ENCODE results near the gene RHBDF2.
A peak's percentile ranks its signal among the peaks of the same experiment; 100 is the strongest.

The RHBDF2 gene

DNA sequence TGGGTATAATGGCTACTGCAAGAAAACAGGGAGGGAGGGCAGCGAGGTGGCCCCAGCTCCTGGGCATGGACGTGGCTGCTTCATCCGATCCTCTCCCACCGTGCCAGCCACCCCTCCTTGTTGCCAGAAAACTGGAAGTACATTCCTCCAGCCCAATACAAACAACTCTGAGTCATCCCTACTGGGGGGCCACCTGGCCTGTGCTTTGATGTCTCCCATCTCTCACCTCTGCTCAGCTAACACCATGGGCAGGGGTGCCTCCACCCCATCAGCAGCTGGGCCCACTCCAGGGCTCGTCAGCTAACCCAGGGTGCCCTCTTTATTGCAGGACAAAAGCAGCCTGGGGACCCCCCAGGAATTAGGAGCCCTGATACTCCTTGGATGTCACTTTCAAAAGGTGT is 2.0 kb downstream of the RHBDF2 start:
- H3K27ac ChIP-seq = no peak overlapping the region
- TF ChIP-seq, protein P1, sequence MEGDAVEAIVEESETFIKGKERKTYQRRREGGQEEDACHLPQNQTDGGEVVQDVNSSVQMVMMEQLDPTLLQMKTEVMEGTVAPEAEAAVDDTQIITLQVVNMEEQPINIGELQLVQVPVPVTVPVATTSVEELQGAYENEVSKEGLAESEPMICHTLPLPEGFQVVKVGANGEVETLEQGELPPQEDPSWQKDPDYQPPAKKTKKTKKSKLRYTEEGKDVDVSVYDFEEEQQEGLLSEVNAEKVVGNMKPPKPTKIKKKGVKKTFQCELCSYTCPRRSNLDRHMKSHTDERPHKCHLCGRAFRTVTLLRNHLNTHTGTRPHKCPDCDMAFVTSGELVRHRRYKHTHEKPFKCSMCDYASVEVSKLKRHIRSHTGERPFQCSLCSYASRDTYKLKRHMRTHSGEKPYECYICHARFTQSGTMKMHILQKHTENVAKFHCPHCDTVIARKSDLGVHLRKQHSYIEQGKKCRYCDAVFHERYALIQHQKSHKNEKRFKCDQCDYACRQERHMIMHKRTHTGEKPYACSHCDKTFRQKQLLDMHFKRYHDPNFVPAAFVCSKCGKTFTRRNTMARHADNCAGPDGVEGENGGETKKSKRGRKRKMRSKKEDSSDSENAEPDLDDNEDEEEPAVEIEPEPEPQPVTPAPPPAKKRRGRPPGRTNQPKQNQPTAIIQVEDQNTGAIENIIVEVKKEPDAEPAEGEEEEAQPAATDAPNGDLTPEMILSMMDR (conservative IDR thresholded peaks at IDR 0.05) = no peak

DNA sequence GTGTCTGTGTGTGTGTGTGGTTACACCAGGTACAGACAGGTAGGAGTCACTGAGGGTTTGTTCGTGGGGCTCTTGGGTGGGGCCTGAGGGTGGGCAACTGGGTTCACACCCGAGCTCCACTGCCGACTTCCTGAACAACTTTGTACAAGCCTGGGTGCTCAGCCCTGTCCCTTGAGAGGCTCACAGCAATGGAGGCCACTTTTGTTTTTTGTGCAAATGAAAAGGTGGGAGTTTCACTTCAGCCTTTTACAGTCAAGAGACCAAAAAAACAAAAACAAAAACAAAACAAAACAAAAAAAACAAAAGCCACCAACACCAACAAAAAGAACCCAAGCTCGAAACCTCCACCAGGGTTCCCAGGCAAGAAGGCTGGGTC is 2.4 kb downstream of the RHBDF2 start:
- H3K27ac ChIP-seq = no peak overlapping the region
- TF ChIP-seq, protein P1 (conservative IDR thresholded peaks at IDR 0.05) = no peak

DNA sequence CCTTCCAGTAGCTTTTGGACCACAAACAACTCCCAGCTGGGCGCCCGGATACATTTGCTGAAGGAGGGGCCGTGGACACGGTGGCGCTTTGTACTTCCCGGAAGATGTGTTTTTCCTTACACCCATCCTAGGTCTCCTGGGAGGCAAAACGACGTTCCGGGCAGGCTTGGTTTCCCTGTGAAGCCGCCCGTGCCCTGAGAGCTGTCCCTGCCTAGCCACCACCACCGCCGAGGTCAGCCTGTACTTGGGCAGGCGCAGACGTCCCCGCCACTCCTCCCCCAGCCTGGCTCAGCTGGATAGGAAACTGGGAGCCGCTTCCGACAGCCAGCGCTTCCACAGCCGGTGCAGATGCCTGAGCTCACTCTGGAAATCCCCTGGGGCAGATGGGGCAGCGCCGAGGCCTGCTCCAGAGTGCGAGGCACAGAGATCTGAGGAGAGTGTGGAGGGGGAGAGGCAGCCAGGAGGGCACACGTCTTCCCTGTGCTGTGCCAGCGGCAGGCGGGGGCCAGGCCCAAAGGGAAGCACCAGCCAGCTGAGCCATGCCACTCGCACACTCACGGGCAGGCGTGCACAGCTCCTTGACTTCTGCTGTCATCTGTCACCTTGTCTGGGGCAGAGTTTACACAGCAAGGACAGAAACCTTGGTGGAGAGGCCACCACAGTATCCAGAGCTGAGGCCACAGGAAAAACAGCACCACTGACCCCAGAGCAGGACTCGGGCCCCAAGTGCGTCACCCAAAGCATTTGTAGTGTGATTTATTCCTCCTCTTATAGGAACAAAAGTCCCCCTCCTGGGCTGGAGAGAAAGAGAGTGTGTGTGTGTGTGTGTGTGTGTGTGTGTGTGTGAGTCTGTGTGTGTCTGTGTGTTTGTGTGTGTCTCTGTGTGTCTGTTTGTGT is 3.0 kb downstream of the RHBDF2 start:
- TF ChIP-seq, protein P1 (conservative IDR thresholded peaks at IDR 0.05) = no peak

DNA sequence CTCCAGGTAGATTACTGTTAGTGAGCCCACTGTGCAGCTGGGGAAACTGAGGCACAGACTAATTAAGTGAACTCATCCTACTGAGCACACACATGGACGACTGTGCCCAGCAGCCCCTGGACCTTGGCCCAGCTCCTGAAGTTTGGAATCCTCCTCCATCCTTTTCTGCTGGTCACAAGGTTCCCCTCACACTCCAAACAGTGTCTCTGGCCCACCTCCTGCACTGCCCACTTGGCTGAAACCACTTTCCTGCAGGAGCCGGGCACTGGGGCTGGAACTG is 3.6 kb downstream of the RHBDF2 start:
- TF ChIP-seq, protein P1 (conservative IDR thresholded peaks at IDR 0.05) = no peak

More for the DNA sequence above, 3.0 kb downstream of the RHBDF2 start:
- H3K27ac ChIP-seq = no peak overlapping the region

DNA sequence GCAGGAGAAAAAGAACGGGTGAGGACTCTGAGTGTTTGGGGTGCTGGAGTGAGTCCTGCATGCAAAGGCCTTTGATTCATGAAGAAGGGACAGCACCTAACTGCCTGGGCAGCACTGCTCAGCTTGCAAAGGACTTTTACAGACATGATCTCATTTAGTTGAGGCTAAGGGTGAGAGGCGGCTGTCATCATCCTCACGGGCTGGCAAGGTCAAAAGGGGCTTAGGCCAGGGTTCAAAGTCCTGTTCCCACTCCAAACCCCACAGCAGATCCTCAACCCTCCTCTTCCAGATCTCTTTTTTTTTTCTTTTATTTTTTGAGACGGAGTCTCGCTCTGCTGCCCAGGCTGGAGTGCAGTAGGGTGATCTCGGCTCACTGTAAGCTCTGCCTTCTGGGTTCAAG is 4.8 kb downstream of the RHBDF2 start:
- peak overlapping the region; percentile 53 for H3K27ac ChIP-seq
- TF ChIP-seq, protein P1 (conservative IDR thresholded peaks at IDR 0.05) = no peak

More for the DNA sequence above, 3.6 kb downstream of the RHBDF2 start:
- no peak overlapping the region for H3K27ac ChIP-seq

DNA sequence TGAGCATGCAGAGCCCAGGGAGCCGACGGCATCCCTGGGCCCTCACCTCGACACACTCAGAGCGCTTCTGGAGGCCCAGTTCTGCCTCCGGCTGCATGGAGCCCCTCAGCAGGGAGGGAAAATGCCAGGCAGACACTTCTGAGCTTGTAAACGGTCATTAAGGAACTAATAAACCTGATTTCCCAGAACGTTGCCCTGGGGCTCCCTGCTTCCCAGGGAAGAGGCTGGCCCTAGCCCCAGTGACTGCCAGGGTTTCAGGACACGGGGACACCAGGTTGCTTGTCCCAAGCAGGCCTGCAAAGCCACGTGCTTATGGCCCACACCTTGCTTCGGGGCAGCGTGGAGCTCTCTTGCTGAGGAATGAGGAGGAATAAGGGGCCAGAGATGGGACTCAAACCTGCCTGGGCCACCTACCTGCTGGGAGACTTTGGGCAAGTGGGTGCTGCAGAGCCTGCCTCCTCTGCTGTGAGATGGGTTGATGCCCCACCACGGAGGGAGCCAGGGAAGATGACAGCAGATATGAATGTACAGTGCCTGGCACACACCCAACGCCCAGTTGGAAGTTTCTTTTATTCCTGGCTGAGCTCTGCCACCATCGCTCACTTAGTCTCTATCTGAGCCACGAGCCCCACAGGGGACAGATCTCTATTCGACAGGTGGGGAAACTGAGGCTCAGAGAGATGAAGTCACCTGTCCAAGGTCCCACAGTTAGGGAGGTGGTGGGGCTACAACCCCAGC is 5.4 kb downstream of the RHBDF2 start:
- H3K27ac ChIP-seq = peak overlapping the region; percentile 53
- TF ChIP-seq, protein P1 (conservative IDR thresholded peaks at IDR 0.05) = no peak

DNA sequence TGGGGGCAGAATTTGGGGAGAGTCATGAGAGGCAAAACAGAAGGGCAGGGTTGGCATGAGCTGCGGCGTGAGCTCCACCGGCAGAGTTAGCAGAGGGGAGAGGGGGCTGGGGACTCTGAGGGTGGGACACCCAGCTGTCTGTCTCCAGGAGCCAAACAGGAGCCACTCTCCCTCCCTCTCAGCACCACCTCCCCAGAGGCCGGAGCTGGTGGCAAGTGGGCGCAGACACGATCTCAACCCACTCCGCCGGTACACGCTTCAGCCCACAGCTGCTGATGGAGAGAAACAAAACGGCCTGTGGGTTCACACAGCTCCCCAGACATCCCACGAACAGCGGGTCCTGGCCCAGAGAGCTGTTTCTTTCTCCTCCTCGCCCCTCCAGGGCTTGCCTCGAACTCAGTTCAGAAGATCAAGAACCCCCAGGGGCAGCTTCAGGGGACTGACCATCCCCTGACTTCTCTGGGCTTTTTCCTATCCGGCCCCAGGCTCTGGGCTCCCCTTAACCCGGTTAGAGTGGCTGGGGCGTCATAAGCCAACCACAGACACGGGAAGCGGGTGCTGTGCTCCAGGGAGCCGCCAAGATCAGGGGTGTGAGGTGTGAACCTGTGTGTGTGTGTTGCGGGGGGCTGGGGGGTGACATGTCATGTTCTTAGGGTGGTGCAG is 7.6 kb downstream of the RHBDF2 start:
- H3K27ac ChIP-seq = no peak overlapping the region
- TF ChIP-seq, protein P1 (conservative IDR thresholded peaks at IDR 0.05) = no peak
